GF-D8 (cell line): ENCODE results near the gene TREML2.
"Not testable (repeated sequence)": the region's sequence is repeated elsewhere in the genome, so short reads cannot be mapped to it uniquely, and the experiment has no call there.

Experiments
- DNase-seq: peaks from one replicate; lab custom pipeline; 2025; lab: John Stamatoyannopoulos, UW

The TREML2 gene

GRCh38 chr6:41208439-41209106, 7.6 kb upstream of the TREML2 start:
- no peak for DNase-seq

- DNase-seq: no peak
These were observed 3.2 kb upstream of the TREML2 start for GRCh38 chr6:41204156-41204555.

GRCh38 chr6:41201764-41202173, 820 bp upstream of the TREML2 start:
- no peak for DNase-seq

GRCh38 chr6:41200296-41200900, 551 bp downstream of the TREML2 start:
- peak; percentile 98 for DNase-seq

- no peak for DNase-seq
These were observed 1.2 kb downstream of the TREML2 start for GRCh38 chr6:41199552-41200246.

GRCh38 chr6:41197234-41197633, 3.7 kb downstream of the TREML2 start:
- no peak for DNase-seq

GRCh38 chr6:41194386-41194785, 6.6 kb downstream of the TREML2 start:
- no peak for DNase-seq

GRCh38 chr6:41193884-41194283, 7.1 kb downstream of the TREML2 start:
- DNase-seq: no peak

GRCh38 chr6:41193171-41193734, 7.7 kb downstream of the TREML2 start:
- no peak for DNase-seq

- DNase-seq: no peak
These were observed 9.4 kb downstream of the TREML2 start for GRCh38 chr6:41191569-41191968.

- DNase-seq: no peak
These were observed 10.2 kb downstream of the TREML2 start for GRCh38 chr6:41190791-41191190.

- no peak for DNase-seq
These were observed 11.0 kb downstream of the TREML2 start for GRCh38 chr6:41189967-41190366.

- DNase-seq: not testable (repeated sequence)
These were observed 11.9 kb downstream of the TREML2 start for GRCh38 chr6:41189046-41189445.

- DNase-seq: no peak
These were observed 12.7 kb downstream of the TREML2 start for GRCh38 chr6:41187924-41188886.

- no peak for DNase-seq
These were observed 14.9 kb downstream of the TREML2 start for GRCh38 chr6:41186031-41186562.

GRCh38 chr6:41184761-41185160, 16.2 kb downstream of the TREML2 start:
- no peak for DNase-seq

GRCh38 chr6:41182069-41183034, 18.6 kb downstream of the TREML2 start:
- DNase-seq: peak; percentile 94

- DNase-seq: no peak
These were observed 19.4 kb downstream of the TREML2 start for GRCh38 chr6:41181566-41181965.

- DNase-seq: no peak
These were observed 21.8 kb downstream of the TREML2 start for GRCh38 chr6:41179163-41179562.

- DNase-seq: no peak
These were observed 23.3 kb downstream of the TREML2 start for GRCh38 chr6:41177695-41178094.
